Fibroblast of villous mesenchyme (primary cell): ENCODE measurements around the gene FFAR2. TPM values are rescaled to one million over a fixed set of nuclear protein-coding genes. Genes with fewer than 3 reads are reported as not detected.

ENCODE experiments used
- DNase-seq: peaks from one replicate; pipeline ENCODE4 v3.0.0-alpha.2; 2010; ENCODE audit warnings: low read depth
- H3K4me3 ChIP-seq: 2 replicates; pipeline ENCODE4 v1.5.1; 2011; ENCODE audit warnings: low read depth, mild to moderate bottlenecking, low read length
- total RNA-seq: library from RNA; depleted of rRNA; stranded (reverse); fragments of >200 nt; gene quantifications from 2 replicates; pipeline ENCODE4 v1.2.3, GENCODE V29; 2012
- TF ChIP-seq, protein P1 (sequence below): IDR thresholded peaks from 2 replicates; pipeline ENCODE4 v1.5.1; 2012; ENCODE audit warnings: low read depth, mild to moderate bottlenecking, low read length; ENCODE audit not compliant: insufficient read depth

The FFAR2 gene
- total RNA-seq, 1 donor: not detected

DNA sequence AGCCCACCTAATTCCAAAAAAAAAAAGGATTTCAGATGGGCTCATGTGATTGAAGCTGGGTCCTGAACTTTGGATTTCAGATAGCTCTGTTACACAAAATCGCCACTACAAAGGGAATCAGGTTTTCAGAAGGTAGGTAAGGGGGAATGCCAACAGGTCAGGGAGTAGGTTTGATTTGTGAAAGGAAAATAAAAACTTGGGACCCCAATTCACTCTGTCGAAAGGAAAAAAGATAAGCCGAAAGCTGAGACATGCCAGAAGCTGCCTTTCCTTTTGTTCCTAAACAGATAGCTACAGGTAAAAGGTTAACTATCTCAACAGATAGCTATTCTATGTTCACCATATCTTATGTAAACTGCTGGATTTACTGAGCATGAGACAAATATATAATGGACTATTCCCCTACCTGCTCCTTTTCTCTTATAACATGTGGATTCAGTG lies 38.2 kb downstream of the FFAR2 start:
- no peak for DNase-seq
- TF ChIP-seq, protein P1, sequence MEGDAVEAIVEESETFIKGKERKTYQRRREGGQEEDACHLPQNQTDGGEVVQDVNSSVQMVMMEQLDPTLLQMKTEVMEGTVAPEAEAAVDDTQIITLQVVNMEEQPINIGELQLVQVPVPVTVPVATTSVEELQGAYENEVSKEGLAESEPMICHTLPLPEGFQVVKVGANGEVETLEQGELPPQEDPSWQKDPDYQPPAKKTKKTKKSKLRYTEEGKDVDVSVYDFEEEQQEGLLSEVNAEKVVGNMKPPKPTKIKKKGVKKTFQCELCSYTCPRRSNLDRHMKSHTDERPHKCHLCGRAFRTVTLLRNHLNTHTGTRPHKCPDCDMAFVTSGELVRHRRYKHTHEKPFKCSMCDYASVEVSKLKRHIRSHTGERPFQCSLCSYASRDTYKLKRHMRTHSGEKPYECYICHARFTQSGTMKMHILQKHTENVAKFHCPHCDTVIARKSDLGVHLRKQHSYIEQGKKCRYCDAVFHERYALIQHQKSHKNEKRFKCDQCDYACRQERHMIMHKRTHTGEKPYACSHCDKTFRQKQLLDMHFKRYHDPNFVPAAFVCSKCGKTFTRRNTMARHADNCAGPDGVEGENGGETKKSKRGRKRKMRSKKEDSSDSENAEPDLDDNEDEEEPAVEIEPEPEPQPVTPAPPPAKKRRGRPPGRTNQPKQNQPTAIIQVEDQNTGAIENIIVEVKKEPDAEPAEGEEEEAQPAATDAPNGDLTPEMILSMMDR: no peak
- H3K4me3 ChIP-seq: no peak overlapping the region

DNA sequence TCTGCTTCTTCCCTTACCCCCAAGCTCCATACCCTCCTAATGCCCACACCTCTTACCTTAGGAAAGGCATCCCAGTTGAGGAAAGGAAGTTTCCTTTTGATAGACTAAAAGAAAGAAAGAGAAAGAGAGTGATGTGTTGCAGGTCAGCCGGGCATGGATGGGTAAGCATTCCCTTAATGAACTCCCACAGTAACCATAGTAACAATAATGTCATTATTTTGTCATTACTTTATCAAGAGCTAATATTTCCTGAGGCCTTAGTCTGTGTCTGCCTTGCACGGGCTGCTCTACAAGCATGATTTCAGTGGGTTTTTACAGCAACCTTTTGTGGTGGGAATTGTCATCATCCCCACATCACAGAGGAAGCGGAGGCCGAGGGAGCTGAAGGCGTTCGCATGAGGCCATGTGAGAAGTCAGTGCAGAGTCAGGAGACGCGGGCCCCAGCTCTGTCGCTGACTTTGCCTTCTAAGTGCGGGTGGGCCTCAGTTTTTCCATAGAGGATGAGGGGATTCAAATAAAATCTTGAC lies 39.7 kb downstream of the FFAR2 start:
- no peak for DNase-seq
- TF ChIP-seq, protein P1: no peak
- H3K4me3 ChIP-seq: no peak overlapping the region

DNA sequence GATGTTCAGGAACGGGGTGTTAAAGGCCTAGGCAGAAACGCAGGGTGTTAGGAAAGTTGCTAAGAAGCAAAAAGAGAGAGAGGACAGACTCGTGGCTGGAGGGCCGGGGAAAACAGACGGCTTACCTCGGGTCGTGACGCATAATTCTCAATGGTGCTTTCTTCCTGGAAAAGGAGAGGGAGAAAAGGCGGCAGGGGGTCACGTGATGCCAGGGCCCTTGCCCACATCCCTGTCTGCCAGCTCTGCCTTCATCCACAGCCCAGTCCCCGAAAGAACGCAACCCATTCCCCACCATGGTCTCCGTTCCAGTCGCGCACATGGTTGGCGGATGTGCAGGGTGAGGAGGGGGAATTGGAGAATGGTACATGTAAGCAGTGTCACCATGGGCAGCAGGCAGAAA lies 40.6 kb downstream of the FFAR2 start:
- no peak for DNase-seq
- no peak overlapping the region for H3K4me3 ChIP-seq
- TF ChIP-seq, protein P1: no peak

DNA sequence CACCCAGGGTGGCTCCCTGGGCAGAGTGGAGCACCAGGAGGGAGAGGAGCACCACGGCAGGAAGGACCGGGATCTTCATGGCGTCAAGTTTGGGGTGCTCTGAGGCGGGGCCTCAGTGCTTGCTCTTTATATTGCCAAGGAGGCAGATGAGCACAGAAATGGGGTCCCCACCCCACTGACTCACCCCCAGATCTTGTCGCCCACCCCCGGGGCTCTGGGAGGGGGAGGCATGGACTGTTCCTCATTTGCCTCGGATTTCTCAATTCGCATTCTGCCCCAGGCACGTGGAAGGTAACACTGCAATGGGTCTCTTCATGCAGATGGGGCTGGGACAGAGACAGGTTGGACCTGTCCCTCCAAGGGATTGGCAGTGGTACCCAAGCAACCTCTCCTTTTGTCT lies 42.3 kb downstream of the FFAR2 start, which contains the start of gene KRTDAP:
Gene KRTDAP (minus strand): TSS at position 101 of the 400 bp plus-strand sequence. CDS start 22 bp downstream, at position 79.
- DNase-seq: no peak
- TF ChIP-seq, protein P1: no peak
- H3K4me3 ChIP-seq: no peak within 1 kb of the TSS

DNA sequence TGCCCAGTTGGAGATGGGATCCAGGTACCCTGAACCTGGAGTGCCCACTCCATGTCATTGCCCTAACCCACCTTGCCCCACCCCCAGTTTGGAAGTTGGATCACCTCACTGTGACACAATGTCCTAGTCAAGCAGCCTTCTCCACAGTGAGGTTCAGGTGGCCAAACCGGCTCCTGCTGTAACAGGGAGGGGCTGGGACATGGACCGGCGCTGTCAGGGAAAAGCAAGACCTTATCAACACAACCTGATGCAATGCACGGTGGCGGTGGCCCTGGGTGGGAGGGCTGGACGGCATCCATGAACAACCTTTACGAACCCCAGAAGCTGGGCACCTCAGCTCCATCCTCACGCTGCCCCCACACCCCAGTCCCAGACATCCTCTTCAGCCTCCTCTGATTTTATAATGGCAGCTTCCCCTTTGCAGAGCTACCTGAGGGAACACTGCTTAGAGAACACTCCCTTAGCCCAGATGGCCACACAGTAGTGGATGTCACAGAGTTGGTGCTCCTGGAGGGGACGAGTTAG lies 43.8 kb downstream of the FFAR2 start:
- TF ChIP-seq, protein P1: no peak
- DNase-seq: no peak
- H3K4me3 ChIP-seq: no peak overlapping the region

DNA sequence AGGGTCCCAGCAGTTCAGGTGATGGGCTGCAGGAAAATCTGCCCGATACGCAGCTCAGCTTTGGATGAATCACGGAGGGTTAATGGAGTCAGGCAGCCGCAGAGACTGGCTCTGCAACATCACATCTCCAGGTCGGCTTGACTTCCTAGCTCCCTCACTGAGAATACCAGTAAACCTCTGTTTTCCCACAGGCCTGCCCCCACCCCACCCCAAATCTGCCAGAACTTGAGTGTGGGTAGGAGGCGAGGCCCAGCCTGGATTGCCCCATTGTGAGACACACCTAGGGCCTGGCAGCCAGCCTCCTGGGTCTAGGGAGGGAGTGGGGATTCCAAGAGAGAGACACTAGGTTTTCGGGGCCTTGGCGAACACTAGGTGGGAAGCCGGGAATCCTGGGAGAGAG lies 45.9 kb downstream of the FFAR2 start:
- no peak overlapping the region for H3K4me3 ChIP-seq
- DNase-seq: no peak
- TF ChIP-seq, protein P1: no peak
